Embryonic facial prominence (tissue), 1 donor: ENCODE results near the gene RXRA.
A peak's percentile ranks its signal among the peaks of the same experiment; 100 is the strongest.

Source experiments
- DNase-seq: peaks from one replicate; pipeline ENCODE4 v3.0.0-alpha.2; 2016; ENCODE audit errors: extremely low spot score

RXRA gene

GRCh38 chr9:134469041-134469875 lies 143.0 kb downstream of the RXRA start:
- DNase-seq = no peak

DNA sequence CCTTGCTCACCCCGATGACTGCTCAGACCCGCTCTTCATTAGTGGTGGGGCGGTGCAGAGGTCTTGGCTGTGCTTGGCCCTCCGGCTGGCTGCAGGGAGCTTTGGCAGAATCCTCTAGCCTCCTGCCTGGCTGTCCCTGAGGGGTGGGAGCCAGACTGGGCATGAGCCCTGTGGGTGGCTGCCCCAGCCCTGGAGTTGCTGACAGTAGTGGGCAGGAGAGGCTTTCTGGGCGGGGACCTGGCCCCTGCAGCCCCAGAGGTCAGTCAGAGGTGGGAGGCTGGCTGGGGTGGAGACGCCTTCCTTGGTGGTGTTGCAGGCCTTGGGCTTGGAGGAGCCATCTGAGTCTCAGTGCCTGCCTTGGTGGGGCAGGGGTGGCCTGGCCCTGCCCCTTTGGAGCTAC lies 146.0 kb downstream of the RXRA start:
- DNase-seq = no peak

DNA sequence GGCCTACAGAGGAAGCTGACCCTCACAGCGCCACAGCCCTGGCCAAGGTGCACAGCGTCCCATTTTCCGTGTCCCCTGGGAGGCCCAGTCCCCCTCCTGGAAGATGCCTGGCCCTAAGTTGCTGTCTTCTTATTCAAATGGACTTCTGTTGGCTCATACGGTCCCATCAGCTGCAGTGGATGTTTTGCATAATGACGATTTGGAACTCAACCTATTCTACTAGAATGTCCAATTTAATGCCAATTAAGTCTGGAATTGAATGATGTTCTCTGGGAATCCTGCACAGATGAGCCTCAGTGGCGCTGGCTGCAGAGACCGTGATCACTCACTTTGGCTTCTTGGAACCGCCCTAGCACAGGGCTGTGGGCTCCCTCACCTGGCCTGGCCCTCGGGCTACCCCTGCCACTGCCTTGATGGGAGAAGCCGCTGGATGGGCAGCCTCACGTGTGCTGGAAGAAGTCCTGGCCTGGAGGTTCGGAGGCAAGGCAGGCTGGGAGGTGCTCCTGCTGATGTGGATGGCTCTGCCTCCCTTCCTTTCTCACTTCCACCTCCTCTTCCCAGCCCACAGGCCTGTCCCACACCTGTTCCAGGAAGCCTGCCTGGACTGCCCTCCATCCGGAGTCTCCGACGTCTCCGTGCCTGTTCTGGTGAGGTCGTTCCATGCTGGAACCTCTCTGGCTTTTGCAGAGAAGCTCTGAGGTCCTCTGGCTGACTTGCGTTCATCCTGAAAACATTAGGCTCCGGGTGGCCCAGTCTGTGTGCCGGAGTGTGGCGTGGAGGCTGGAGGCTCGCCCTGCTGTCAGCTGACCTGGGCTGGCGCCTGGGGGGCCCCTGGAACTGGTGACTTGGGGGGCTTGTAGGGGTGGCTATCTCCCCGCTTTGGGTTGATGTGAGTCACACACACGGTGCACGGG lies 147.1 kb downstream of the RXRA start:
- no peak for DNase-seq

GRCh38 chr9:134474055-134474370 lies 147.8 kb downstream of the RXRA start:
- no peak for DNase-seq

DNA sequence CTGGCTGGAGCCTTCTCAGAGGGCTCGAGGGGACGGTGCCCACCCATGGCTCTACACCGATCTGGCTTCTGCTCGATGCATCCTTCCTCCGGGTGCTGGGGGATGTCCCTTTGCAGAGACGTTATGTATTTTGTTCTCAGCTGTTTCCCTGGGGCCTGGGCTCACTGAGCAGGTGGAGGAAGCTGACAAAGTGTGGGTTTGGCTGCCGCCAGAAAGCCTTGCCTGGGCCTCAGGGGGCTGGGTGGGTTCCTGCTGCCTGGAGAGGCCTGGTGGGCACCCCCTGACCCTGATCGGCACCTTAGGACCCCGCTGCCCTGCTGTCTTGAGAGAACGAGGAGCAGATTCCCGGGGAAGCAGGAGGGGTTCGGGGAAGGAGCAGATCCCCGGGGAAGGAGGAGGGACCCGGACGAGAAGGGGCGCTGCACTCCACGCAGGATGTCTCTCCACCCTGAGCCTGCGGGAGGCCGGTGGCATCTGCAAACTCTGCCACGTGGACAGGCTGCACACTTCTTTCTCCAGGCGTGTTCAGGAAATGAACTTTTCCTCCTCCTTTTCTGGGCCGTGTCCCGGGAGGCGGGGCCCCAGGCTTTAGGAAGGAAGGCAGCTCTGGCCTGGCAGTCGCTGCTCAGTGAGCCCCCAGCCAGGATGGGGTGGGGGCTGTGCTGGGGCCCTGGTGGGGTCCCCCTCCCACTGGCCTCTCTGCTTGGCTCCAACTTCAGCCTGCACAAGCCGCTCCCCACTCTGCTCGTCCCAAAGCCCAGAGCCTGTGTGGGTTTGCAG lies 148.9 kb downstream of the RXRA start:
- peak; percentile 79 for DNase-seq

DNA sequence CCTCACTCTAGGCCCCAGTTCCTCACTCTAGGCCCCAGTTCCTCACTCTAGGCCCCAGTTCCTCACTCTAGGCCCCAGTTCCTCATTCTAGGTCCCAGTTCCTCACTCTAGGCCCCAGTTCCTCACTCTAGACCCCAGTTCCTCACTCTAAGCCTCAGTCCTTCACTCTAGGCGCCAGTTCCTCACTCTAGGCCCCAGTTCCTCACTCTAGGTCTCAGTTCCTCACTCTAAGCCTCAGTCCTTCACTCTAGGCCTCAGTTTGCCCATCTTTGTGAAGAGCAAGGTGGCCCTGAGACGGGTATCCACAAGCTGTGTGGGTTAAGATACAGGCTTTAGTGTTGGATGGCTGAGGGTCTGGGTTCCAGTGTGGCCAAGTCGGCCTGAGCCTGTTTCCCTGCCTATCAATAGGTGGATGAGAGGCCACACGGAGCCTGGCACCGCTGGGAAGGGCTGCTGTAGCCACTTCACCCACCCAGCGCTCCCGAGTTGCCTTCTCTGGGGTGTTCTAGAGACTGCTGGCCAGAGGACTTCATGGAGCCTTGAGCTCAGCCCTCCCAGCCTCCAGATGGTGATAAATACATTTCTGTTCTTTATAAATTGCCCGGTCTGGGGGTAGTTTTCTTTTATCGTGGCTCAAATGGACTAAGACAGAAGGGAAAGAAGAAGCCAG lies 150.2 kb downstream of the RXRA start:
- no peak for DNase-seq

DNA sequence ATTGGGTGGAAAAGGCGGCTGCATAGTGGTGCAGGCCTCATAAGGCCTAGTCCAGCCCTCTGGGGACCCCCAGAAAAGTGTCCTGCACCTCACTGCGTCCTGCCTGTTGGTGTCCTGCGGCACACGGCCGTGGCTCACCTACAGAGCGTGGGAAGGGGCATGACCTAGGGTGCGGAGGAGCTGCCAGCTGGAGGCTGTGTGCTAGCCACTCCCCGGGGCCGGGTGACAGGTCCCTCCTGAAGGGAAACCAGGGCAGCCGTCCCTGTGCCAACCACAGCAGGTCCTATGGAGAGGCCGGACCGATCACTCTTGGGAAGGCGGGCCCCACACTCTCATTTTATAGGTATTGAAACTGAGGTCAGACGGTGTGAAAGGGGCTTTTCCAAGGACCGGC lies 150.7 kb downstream of the RXRA start:
- DNase-seq = no peak

DNA sequence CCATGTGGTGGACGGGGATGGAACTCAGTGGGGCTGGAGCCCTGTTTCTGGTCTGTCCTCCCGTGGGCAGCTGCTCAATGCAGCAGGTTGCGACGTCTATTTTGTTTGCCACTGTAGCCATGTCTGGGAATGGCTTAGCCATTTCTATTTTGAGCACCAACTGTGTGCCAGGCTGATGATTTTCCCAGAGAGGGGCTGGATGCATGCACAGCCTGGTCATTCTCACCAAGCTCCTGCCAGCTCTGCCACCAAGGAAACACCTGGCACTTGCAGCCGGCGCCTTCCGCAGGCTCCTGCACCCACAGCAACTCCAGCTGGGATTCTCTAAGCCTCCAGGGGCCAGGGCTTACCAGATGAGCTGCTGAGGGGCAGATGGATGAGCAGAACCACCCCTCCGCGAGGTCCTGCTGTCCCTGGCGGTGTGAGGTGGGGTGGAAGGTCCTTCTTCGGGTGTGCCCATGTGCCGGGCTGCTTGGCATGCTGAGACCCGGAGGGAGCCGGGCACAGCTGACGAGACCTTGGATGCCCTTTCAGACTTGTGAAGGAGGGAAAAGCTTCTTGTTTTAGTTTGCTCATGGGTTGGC lies 151.2 kb downstream of the RXRA start:
- DNase-seq = no peak

DNA sequence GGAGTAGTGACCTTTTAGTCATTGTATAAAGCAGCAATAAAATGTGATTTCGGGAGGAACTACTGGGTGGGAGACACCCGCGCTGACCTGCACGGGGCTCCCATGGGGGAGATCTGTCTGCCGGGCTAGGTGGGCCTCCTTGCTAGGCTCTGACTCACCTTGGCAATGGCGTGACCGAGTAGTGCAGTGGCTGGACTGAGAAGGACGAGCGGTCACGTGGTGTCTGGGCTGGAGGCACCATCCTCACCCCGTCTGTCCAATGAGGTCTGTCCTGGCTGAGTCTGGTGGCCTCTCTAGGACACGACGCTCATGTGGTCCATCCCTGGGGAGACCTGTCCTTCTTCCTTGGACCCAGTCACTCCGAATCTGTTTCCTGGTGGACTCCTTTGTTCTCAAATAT lies 151.7 kb downstream of the RXRA start:
- DNase-seq = no peak

DNA sequence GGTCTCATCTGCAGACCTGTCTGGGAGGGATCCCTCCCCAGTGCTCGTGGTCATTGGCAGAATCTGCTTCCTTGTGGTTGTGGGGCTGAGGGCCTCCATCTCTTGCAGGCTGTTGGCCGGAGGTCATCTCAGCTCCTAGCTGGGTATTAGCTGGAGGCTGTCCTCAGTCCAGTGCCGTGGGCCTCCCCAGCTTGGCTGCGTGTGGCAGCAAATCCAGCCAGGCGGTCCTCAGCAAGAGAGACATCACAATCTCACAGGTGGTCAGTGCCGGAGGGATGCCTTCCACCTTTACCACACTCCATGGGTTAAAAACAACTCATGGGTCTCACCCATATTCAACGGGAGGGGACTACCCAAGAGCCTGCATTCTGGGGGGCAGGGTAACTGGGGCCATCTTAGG lies 155.5 kb downstream of the RXRA start:
- DNase-seq = no peak

- no peak for DNase-seq
Measured at GRCh38 chr9:134482226-134482625, 156.0 kb downstream of the RXRA start.

DNA sequence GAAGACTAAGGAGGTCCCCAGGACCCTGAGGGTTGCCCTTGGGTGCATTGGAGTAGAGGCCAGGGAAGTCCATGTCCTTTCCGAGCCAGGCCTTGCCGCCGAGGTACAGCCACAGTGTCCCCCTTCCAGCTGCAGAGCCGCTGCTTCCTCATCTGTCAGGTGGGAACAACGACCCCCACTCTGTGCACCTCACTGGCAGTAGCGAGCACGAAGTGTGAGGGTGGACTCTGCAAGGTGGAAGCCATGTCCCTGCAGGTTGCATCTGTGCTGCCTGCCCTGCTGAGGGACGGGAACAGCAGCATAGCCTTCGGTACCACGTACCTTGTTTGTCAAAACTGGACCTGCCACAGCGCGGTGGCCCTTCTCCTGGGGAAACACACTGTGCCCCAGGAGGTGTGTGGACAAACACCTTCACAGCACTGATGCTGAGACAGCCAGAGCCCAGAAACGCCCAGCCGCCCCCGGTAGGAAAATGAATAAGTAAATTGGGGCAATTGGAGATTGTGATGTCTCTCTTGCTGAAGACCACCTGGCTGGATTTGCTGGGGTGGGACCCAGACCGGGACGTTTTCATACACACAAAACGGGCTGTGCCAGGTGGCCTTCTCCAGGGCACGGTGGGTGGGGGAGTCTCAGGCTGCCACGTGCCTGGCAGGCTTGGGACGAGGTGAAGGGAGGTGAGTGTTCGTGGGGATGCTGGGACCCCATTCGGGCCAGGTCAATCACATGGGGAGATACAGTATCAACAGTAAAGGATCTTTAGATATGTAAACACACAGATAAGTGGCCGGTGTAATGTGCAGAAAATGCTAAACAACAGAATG lies 157.3 kb downstream of the RXRA start:
- no peak for DNase-seq

GRCh38 chr9:134484479-134484878 lies 158.2 kb downstream of the RXRA start:
- no peak for DNase-seq

GRCh38 chr9:134485653-134486052 lies 159.4 kb downstream of the RXRA start:
- DNase-seq = no peak

DNA sequence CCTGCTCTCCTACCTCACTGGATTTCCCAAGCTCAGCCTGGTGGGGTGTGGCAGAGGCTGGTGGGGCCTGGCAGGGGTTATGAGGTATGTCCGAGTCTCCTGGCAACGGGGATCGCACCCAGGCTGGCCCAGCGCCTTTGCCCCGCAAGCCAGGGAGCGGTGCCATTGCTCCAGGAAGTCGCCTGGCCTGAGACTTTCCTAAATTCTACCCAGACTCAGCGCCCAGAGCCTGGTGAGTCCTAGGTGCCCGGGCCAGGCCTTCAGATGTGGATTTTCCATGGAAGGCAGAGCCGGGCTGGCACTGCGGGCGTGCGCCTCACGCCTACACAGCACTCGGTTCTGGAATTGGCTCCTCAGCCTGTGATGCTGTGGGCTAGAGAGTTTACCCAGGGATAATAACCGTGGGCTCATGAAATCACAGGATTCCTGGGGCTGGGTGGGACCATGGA lies 159.9 kb downstream of the RXRA start:
- no peak for DNase-seq

GRCh38 chr9:134486596-134486995 lies 160.3 kb downstream of the RXRA start:
- DNase-seq = no peak
